ENCODE data around the gene LRRC74A. TPM values are rescaled to one million over a fixed set of nuclear protein-coding genes. Genes with fewer than 3 reads are reported as not detected.

LRRC74A gene
- total and polyA plus RNA-seq, 9 donors: 0.10 to 0.12 TPM; not detected in 7

GRCh38 chr14:76829013-76829365 lies 2.8 kb downstream of the LRRC74A start:
- no peaks in the 10 kb centered on the region for H3K27me3 ChIP-seq
- no peaks in the 10 kb centered on the region for H3K4me1 ChIP-seq (ENCODE audit: insufficient read depth)
- no peaks in the 10 kb centered on the region for H3K36me3 ChIP-seq
- intact Hi-C loops (cut with DNase I): no loop called here
- TF ChIP-seq CTCF (IDR thresholded peaks at IDR 0.05): no peak
- TF ChIP-seq POLR2A (IDR thresholded peaks at IDR 0.05): no peak
- no peak for TF ChIP-seq EP300 (IDR thresholded peaks at IDR 0.05)
- H3K27ac ChIP-seq: no peak overlapping the region
- H3K4me3 ChIP-seq: no peak overlapping the region
- no peaks in the 10 kb centered on the region for H3K9me3 ChIP-seq
- WGBS, 3 donors: 67 to 79% (median 75%) methylated on average over 3 of the region's 3 CpGs
- DNase-seq: no peak

- no peak overlapping the region for H3K4me3 ChIP-seq
Observed at GRCh38 chr14:76829650-76830421, 3.6 kb downstream of the LRRC74A start.

GRCh38 chr14:76830556-76830955 lies 4.3 kb downstream of the LRRC74A start:
- H3K27ac ChIP-seq: no peak overlapping the region
- no peaks in the 10 kb centered on the region for H3K4me1 ChIP-seq (ENCODE audit: insufficient read depth)
- no peaks in the 10 kb centered on the region for H3K27me3 ChIP-seq
- no peak for DNase-seq
- no peaks in the 10 kb centered on the region for H3K9me3 ChIP-seq
- 95 to 97% (median 96%) methylated on average over 4 of the region's 4 CpGs for WGBS, 3 donors
- TF ChIP-seq CTCF (IDR thresholded peaks at IDR 0.05) (no peak), POLR2A (IDR thresholded peaks at IDR 0.05) (no peak), EP300 (IDR thresholded peaks at IDR 0.05) (no peak)
- H3K4me3 ChIP-seq: no peak overlapping the region
- intact Hi-C loops (cut with DNase I): no loop called here
- H3K36me3 ChIP-seq: no peaks in the 10 kb centered on the region

More at GRCh38 chr14:76829650-76830421, 3.6 kb downstream of the LRRC74A start:
- Histone ChIP-seq H3K4me1 (ENCODE audit: insufficient read depth) (no peaks in the 10 kb centered on the region), H3K9me3 (no peaks in the 10 kb centered on the region), H3K27ac (no peak overlapping the region), H3K27me3 (no peaks in the 10 kb centered on the region), H3K36me3 (no peaks in the 10 kb centered on the region)
- DNase-seq: no peak
- WGBS, 3 donors: 59 to 71% (median 64%) methylated on average over 7 of the region's 7 CpGs
- TF ChIP-seq CTCF (IDR thresholded peaks at IDR 0.05): no peak
- TF ChIP-seq POLR2A (IDR thresholded peaks at IDR 0.05): no peak
- no peak for TF ChIP-seq EP300 (IDR thresholded peaks at IDR 0.05)
- intact Hi-C loops (cut with DNase I): no loop called here

- 71 to 89% (median 84%) methylated on average over 1 of the region's 1 CpG for WGBS, 3 donors
- no peak overlapping the region for H3K27ac ChIP-seq
- intact Hi-C loops (cut with DNase I): no loop called here
- no peaks in the 10 kb centered on the region for H3K9me3 ChIP-seq
- H3K4me3 ChIP-seq: no peak overlapping the region
- TF ChIP-seq POLR2A (IDR thresholded peaks at IDR 0.05) (no peak), EP300 (IDR thresholded peaks at IDR 0.05) (no peak), CTCF (IDR thresholded peaks at IDR 0.05) (no peak)
- peaks cover 1% of the 10 kb centered on the region for H3K4me1 ChIP-seq (ENCODE audit: insufficient read depth)
- no peaks in the 10 kb centered on the region for H3K27me3 ChIP-seq
- H3K36me3 ChIP-seq: no peaks in the 10 kb centered on the region
- no peak for DNase-seq
Observed at GRCh38 chr14:76832503-76832988, 6.3 kb downstream of the LRRC74A start.

Measured in ovary (tissue), 9 donors.